Measurements from ENCODE around the gene PRSS58.

- TF ChIP-seq CTCF (IDR thresholded peaks at IDR 0.05 in 8 of 11, conservative IDR thresholded peaks at IDR 0.05 in 3 of 11) (no peak), POLR2A (IDR thresholded peaks at IDR 0.05) (no peak)
These were observed 17.2 kb upstream of the PRSS58 start for GRCh38 chr7:142275028-142275427.
